Right atrium auricular region (tissue), 2 donors: ENCODE measurements around the gene SORCS1. TPM values are rescaled to one million over a fixed set of nuclear protein-coding genes. Genes with fewer than 3 reads are reported as not detected.

ENCODE experiments used
- DNase-seq: peaks from one replicate; pipeline ENCODE4 v3.0.0-alpha.2; 2019; ENCODE audit warnings: low spot score
- H3K27ac ChIP-seq, 2 donors: fragments of 200-600 bp; sonication (generic); 1 replicate in 1 of 2; 2 replicates in 1 of 2; pipeline ENCODE4 v1.5.1; 2016 to 2019
- H3K27me3 ChIP-seq, 2 donors: fragments of 200-600 bp; sonication (generic); one replicate each; pipeline versions ENCODE4 v1.5.1 to v1.6.0; 2017 to 2019
- H3K36me3 ChIP-seq: fragments of 200-600 bp; sonication (generic); one replicate; pipeline ENCODE4 v1.5.1; 2016
- H3K4me1 ChIP-seq, 2 donors: fragments of 200-600 bp; sonication (generic); one replicate each; pipeline versions ENCODE4 v1.5.1 to v1.6.0; 2017 to 2019
- H3K4me3 ChIP-seq, 2 donors: fragments of 200-600 bp; sonication (generic); 1 replicate in 1 of 2; 2 replicates in 1 of 2; pipeline ENCODE4 v1.5.1; 2017 to 2019; ENCODE audit warnings: mild to moderate bottlenecking in 1 of 2, moderate library complexity in 1 of 2
- H3K9me3 ChIP-seq, 2 donors: fragments of 200-600 bp; sonication (generic); one replicate each; pipeline ENCODE4 v1.5.1; 2019
- total RNA-seq, 2 donors: library from RNA; depleted of rRNA; stranded (reverse); fragments of >200 nt; gene quantifications; one replicate each; pipeline ENCODE4 v1.1.0, GENCODE V29; 2016
- TF ChIP-seq, protein P1 (sequence below), 2 donors: fragments of 200-600 bp; sonication (generic); IDR thresholded peaks; one replicate each; pipeline ENCODE4 v1.5.1; 2019; ENCODE audit warnings: antibody characterized with exemption in 2 of 2

SORCS1 gene
- total RNA-seq, 2 donors from 2014 or later, result 1.6 to 4.2 TPM

DNA sequence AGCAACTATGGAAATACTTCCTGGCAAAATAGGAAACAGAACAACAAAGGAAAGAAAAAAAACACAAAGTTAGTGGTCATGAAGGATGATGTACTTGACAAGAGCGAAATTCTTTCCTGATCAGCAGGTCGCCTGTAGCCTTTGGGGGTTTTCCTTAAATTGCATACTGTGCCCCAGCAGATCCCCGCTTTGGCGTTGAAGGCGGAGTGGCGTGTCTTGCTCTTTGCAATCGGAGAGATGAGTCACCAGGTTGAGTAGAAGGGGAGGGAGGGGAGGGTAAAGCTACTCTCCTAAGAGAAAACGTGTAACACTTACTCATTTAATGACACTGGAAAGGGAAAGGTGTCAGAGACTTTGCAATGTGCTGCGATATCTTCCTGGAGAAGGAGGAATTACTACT lies 587.2 kb downstream of the SORCS1 start:
- Histone ChIP-seq H3K4me1 (no peaks in the 10 kb centered on the region), H3K9me3 (no peaks in the 10 kb centered on the region), H3K27ac (no peak overlapping the region), H3K4me3 (no peak overlapping the region), H3K36me3 (no peaks in the 10 kb centered on the region), H3K27me3 (no peaks in the 10 kb centered on the region)
- TF ChIP-seq, protein P1, sequence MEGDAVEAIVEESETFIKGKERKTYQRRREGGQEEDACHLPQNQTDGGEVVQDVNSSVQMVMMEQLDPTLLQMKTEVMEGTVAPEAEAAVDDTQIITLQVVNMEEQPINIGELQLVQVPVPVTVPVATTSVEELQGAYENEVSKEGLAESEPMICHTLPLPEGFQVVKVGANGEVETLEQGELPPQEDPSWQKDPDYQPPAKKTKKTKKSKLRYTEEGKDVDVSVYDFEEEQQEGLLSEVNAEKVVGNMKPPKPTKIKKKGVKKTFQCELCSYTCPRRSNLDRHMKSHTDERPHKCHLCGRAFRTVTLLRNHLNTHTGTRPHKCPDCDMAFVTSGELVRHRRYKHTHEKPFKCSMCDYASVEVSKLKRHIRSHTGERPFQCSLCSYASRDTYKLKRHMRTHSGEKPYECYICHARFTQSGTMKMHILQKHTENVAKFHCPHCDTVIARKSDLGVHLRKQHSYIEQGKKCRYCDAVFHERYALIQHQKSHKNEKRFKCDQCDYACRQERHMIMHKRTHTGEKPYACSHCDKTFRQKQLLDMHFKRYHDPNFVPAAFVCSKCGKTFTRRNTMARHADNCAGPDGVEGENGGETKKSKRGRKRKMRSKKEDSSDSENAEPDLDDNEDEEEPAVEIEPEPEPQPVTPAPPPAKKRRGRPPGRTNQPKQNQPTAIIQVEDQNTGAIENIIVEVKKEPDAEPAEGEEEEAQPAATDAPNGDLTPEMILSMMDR (IDR thresholded peaks at IDR 0.05), result no peak
- no peak for DNase-seq

DNA sequence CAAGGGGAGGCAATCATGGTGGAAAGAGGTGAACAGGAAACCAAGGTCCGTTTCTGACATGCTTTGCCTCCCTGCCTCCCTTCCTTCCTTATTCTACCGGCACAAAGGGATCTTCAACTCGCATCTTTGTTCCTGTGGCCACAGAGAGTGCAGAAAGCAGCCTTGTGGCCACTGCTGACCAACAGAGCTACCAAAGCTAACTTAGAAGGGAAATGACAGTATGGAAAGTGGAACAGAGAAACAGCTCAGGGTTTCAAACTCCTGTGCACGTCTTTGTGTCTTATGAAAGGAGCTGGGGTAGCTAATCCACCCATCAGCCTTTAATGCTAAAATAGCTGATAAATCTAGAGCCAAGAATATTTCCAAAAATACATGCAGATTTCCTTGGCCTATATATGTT lies 588.0 kb downstream of the SORCS1 start:
- DNase-seq, result no peak
- H3K4me3 ChIP-seq, result no peak overlapping the region
- TF ChIP-seq, protein P1 (IDR thresholded peaks at IDR 0.05), result no peak
- no peaks in the 10 kb centered on the region for H3K36me3 ChIP-seq
- H3K9me3 ChIP-seq, result no peaks in the 10 kb centered on the region
- H3K27ac ChIP-seq, result no peak overlapping the region
- H3K27me3 ChIP-seq, result no peaks in the 10 kb centered on the region
- H3K4me1 ChIP-seq, result no peaks in the 10 kb centered on the region

DNA sequence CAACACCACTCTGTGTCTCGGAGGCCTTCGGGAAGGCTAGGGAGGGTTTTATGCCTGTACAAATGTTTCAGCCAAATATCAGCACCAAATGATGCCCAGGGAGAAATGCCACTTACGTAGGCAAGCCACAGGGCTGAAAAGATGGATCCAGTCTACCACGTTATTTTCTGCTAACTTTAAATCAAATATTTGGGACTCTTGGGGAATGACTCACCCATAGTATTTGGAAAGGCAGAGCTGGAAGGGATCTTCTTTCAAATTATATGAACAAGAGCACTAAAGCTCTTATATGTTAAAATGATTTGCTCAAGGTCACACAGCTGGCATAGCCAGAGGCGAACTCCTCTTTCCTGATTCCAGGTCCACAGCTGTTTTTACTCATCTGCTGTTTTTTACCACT lies 591.4 kb downstream of the SORCS1 start:
- Histone ChIP-seq H3K4me3 (no peak overlapping the region), H3K4me1 (no peaks in the 10 kb centered on the region), H3K27me3 (no peaks in the 10 kb centered on the region), H3K36me3 (no peaks in the 10 kb centered on the region), H3K27ac (no peak overlapping the region), H3K9me3 (no peaks in the 10 kb centered on the region)
- TF ChIP-seq, protein P1 (IDR thresholded peaks at IDR 0.05), result no peak
- DNase-seq, result no peak

DNA sequence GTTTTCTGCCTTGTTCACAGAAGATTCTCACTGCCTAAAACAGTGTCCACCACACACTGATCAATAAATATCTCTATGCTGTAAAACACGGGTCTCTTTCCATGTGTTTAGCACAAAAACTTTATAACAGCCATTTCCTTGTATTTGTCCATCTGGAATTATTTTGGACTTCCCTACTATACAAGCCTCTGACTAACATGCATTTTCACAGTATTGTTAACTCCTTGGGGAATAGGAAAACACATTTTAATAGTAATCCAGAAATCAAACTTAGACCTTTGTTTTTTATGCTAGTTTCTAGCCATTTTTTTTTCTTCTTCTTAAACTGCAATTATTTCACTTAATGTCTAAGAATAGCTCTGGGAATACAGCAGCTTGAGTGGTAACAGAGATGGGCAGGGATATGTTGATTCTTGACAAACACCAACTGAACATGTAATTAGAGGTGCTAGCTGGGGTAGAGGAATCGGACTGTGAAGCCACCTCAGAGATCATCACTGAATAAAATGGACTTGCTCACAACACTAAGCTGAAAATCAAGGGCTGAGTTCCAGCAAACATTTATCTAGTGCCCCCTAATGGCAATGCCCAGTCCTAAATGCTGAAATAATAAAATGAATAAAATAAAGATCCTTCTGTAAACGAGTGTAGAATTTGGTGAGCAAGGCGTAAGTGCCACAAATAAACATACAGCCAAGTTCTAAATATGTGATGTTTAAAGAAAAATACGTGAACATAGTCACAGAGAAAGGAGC lies 593.1 kb downstream of the SORCS1 start:
- DNase-seq, result no peak
- H3K27me3 ChIP-seq, result no peaks in the 10 kb centered on the region
- H3K36me3 ChIP-seq, result no peaks in the 10 kb centered on the region
- H3K9me3 ChIP-seq, result no peaks in the 10 kb centered on the region
- TF ChIP-seq, protein P1 (IDR thresholded peaks at IDR 0.05), result peak in 1 of 2 donors; percentile 60
- H3K4me1 ChIP-seq, result no peaks in the 10 kb centered on the region
- no peak overlapping the region for H3K27ac ChIP-seq
- no peak overlapping the region for H3K4me3 ChIP-seq

DNA sequence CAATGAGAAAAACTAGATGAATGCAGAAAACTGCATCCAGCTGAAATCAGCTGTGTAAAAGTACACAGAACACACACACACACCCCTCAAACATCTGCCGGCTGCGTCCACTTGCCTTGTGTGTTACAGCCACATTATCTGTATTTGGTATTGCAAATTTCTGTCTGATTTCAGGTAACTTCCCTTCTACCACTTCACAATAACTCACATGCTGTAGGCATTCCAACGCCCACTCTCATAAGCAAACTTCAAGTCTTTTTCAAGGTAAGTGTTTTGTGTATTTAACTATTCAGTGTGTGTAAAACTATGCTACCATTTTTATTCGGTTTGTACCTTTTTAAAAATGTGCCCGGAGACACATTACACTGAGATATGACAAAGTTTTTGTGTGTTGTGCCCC lies 594.2 kb downstream of the SORCS1 start:
- no peaks in the 10 kb centered on the region for H3K27me3 ChIP-seq
- H3K9me3 ChIP-seq, result no peaks in the 10 kb centered on the region

More for the DNA sequence above, 594.2 kb downstream of the SORCS1 start:
- no peak for DNase-seq
- Histone ChIP-seq H3K4me1 (no peaks in the 10 kb centered on the region), H3K36me3 (no peaks in the 10 kb centered on the region), H3K4me3 (no peak overlapping the region), H3K27ac (no peak overlapping the region)
- TF ChIP-seq, protein P1 (IDR thresholded peaks at IDR 0.05), result no peak
